Fibroblast of gingiva (primary cell): ENCODE measurements around the gene TRPM4.
"Not testable (repeated sequence)": the region's sequence is repeated elsewhere in the genome, so short reads cannot be mapped to it uniquely, and the experiment has no call there.

ENCODE experiments used
- DNase-seq: peaks from one replicate; pipeline ENCODE4 v3.0.0-alpha.2; 2011; ENCODE audit warnings: low read depth

TRPM4 gene

DNA sequence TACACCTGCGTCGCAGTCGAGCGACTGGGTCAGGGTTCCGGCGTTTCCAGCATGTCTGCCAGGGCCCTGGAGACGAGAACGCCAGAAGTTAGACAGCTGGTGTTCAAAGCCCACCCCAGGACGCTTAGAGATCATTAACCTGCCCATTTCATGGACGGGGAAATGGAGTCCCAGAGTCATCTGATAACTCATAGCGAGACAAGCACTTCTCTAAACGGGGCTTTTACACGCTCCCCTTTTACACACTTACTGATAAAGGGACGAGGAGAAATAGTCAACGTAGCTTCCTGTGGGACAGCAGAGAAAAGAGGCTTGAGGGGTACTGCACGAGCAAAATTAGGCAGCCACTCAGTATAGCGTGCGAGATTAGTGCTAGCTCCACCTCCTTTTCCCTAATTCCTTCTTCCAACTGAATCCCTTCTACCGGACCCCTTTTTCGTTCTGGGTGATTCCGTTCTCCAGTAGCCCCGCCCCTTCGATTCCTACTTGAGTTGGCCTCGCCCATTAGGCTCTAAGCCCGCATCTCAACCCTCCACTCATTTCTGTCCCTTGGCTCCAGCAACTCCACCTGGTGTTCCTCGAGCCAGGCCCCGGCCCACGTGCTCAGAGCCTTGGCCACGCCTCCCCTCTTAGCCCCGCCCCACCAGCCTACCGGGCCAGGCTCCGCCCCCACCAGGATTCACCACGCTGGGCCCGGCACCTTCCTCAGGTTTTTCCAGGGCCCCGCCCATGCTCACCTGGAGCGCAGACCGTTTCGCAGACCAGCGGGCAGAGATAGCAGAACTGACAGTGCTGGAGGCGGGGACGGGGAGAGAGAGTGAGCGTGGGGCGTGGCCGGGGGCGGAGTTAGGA lies 6.1 kb upstream of the TRPM4 start:
- DNase-seq = no peak

DNA sequence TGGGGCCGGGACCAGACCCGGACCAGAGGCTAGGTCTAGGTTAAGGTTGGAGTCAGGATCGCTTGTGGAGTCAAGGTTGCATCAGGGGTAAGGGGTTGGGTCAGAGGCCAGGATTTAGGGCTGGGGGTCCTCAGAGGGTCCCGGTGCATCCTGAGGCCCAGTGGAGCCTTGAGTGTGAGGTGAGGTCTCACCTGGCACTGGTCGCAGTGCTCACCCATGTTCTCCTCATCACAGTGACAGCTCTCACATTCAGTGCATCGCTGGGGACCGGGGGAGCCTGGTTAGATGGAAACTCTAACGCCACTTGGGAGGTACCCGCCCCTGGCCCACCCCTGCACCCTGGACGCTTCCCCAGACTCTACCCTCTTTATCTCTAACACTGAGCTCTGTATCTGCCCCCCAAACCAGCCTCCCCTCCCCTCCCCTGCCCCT lies 5.5 kb upstream of the TRPM4 start:
- no peak for DNase-seq

DNA sequence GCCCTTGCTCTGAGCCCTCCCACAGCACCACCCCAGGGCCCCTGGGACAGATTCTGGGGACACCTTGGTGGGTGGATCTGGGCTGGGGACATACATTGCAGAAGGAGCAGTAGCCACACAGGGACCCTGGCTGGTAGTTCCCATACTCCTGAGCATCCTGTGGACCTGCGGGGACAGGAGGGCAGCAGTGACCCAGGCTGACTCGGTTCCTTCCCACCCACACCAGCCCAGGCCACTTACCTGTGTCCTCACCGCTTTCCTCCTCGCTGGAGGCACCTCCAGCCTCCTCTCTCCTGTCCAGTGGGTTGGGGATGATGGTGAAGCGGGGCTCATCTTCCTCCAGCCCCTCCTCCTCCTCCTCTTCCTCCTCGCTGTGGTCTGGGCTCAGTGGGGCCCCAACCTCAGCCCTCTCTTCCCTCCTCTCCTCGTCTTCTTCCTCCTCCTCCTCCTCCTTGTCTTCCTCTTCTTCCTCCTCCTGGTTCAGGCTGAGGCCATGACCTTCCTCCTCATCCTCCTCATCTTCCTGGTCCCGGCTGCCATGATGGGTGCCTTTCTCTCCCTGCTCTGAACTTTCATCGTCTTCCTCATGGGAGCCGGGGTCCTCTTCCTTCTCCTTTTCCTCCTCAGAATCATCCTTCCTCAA lies 4.3 kb upstream of the TRPM4 start:
- no peak for DNase-seq

DNA sequence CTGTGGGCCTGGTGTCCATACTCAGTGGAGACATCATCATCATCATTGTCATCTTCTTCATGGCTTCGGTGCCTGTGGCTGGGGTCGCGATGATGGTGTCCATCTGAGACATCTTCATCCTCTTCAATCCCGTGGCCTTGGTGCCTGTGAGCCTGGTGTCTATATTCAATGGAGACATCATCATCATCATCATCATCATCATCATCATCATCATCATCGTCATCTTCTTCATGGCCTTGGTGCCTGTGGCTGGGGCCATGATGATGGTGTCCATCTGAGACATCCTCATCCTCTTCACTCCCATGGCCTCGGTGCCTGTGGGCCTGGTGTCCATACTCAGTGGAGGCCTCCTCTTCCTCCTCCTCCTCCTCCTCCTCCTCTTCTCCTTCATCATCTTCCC lies 3.3 kb upstream of the TRPM4 start:
- DNase-seq = no peak

DNA sequence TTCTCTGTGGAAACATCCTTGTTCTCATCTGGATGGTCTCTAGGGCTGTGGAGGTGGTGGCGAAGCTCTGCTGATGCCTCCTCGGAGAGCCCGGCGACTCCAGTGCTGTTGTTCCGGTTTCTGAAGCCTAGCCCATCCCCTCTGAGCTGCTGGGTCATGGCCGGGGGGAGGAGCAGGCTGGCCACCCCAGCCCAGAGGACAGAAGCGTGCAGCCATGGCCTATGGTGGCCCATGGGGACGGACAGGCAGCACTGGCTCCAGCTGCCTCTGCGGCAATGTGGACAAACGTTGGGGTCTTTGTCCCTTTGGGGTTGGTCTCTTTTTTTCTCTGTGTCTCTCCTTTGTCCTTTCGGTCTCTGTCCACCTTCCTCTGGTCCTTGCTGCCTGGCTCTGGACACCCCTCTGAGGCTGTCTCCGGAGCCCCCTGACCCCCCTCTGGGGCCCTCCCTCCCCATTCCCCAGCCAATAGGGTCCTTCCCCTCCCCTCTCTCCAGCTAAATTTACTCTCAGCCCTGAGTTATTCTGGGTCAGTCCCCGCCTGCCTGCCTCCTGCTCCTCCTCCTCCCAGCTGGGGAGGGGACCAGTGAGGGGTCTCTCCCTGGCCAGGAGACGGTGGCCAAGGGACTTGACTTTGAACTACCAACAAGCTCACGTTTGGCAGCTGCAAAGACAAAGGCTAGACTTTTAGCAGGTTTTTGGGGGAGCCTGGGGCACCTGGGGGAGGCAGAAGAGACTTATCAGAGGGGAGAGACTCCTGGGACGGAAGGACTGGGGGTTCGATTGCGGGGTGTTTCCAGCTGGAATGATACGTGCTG lies 2.4 kb upstream of the TRPM4 start, which contains the start of gene HRC:
HRC (minus strand) TSS at position 392 of the 815 bp plus-strand sequence; CDS start at position 233, 159 bp downstream.
- DNase-seq = no peak

DNA sequence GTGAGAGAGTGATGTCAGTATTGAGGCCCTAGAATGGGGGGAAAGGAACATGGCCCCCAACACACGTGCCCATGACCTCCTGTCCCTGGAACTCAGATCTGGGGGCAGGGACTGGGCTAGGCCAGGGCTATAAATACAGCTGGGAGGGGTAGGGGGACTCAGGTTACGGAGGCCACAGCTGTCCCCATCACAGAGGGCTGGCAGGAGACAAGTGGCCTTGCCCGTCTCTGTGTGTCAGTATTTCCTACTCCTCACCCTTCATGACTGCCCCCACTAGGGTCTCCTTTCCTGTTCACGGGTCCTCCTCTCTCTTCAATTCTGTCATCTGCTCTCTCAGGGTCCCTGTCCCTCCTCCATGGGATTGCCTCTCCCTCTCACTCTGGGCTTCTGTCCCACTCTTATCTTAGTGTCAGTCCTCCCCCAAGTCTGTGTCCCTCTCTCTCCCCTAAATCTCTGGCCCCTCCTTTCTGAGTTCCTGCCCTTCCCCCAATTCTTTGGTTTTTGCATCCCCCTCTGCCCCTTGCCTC lies 1.7 kb upstream of the TRPM4 start:
- no peak for DNase-seq

DNA sequence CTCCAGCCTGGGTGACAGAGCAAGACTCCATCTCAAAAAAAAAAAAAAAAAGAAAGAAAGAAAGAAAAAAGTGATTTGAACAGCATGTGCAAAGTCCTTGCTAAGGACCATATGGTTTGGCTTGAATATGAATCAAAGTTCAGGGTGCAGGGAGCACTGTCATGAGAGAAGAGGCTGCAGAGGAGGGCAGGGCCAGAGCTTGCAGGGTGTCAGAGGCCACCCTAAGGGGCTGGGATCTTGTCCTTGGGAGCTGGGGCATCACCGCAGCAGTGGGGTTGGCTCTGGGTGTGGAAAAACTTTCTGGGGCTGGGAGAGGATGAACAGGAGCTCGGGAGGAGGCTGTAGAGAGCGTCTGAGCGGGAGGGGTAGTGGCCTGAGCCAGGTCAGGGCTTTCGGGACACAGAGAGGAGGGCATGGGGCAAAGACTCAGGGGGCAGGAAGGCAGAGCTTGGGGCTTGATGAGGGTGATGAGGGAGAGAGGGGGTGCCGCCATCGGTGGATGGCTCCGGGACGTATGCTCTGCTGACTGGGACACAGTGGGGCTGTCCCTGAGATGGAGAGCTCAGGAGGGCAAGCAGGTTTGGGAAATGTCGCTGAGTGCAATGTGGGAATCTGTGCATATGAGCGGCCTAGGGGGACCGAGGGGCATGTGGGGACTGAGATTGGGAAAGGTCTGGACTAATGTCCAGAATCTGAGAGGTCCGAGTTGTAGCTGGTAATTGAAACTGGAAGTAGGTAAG lies 3.0 kb downstream of the TRPM4 start:
- no peak for DNase-seq

DNA sequence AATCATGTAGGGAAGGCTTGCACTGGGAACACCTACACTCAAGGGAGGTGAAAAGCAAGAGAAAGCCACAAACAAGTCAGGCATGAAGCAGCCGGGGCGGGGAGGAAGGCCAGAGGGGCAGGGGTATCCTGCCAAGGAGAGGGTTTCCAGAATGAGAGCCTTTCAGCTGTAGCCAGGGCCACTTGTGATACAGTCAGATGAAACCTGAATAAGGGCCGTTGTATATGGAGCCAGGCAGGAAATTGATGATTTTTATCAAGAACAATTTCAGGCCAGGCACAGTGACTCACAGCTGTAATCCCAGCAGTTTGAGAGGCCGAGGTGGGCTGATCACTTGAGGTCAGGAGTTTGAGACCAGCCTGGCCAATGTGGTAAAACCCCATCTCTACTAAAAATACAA lies 4.4 kb downstream of the TRPM4 start:
- DNase-seq = no peak

DNA sequence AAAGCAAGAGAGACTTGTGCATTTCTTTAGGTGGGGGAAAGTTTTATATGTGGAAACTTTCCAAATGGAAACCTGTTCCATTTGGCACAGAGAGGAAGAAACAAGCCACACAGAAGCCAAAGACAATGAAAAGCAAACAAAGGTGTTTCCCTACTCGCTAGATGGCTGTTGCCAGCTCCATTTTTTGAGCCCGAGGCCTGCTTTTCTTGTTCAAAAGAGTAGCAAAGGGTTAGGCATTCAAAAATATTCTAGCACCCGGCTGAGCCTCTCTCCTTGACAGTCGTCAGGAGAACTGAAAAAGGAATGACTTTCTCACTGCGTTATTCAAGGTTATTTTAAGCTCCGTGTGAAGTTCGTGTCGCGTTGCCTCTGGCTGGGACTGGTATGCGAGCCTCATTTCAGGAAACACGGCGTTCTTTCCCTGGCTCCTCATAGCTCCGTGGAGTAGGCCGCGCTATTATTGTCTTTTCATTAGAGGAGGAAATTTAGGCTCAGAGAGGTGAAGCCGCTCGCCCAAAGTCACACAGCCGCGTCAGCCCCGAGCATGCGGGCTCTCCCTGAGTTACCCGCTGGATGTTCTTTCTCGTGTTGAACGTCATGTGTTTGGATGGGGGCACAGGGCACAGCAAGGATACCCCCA lies 7.6 kb downstream of the TRPM4 start:
- no peak for DNase-seq

DNA sequence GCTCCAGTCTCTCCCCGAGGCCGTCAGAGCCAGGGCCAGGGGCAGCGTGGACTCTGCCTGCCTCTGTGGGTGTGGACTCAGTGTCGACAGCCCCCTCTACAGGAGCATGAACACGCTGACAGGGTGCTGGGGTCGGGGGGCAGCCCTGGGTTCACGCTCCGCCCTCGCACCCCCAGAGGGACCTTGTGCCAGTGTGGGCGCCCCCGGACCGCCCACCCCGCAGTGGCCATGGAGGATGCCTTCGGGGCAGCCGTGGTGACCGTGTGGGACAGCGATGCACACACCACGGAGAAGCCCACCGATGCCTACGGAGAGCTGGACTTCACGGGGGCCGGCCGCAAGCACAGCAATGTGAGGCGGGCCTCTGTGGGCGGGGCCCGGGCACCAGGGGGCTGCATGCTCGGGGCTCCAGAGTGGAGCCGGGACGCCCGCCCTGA lies 8.3 kb downstream of the TRPM4 start:
- no peak for DNase-seq

DNA sequence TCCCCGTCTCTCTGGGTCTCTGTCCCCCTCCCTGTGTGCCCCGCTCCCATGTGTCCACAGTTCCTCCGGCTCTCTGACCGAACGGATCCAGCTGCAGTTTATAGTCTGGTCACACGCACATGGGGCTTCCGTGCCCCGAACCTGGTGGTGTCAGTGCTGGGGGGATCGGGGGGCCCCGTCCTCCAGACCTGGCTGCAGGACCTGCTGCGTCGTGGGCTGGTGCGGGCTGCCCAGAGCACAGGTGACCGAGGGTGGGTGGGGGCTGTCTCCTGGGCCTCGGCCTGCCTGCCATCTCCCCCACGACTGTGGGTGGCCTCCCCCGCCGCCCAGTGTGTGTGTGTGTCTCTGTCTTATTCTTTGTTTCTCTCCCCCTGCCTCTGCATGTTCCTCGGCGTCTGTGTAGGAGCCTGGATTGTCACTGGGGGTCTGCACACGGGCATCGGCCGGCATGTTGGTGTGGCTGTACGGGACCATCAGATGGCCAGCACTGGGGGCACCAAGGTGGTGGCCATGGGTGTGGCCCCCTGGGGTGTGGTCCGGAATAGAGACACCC lies 10.3 kb downstream of the TRPM4 start:
- no peak for DNase-seq

DNA sequence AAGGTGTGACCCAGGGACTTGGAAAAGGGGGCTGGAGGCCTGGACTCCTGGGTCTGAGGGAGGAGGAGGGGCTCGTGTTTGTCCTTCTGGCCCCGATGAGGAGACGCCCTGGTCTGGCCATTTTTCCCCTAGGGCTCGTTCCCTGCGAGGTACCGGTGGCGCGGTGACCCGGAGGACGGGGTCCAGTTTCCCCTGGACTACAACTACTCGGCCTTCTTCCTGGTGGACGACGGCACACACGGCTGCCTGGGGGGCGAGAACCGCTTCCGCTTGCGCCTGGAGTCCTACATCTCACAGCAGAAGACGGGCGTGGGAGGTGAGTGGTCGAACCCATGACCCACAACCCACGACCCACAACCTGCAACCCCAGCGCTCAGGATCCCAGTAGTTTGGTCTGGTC lies 10.8 kb downstream of the TRPM4 start:
- no peak for DNase-seq

DNA sequence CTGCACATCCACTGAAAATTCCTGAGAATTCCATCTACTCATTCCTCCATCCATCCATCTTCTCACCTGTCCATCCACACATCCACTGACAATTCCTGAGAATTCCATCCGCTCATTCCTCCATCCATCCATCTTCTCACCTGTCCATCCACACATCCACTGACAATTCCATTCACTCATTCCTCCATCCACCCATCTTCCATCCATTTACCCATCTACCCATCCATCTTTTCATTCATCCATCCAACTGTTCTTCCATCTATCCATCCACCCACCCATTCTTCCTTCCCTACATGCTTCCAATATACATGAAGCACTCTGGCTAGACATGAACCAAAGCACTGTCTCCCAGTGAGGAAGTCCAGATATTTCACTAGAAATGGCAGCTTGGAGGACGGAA lies 15.6 kb downstream of the TRPM4 start:
- no peak for DNase-seq

DNA sequence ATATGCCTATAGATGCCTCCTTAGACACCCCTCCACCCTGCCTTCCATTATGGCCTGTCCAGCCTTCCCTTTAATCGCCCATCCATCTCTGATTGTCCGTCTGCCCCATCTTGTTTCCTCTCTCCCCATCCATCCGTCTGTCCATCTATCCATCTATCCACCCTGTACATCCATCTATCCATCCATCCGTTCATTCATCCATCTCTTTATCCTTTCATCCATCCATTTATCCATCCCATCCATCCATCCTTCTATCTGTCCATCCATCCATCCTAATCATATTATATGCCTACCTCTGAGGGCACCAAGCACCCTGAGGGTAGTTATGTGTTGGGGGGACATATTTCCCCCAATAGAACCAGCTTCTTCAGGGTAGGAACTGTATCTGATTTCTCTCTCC lies 23.1 kb downstream of the TRPM4 start:
- DNase-seq = no peak

DNA sequence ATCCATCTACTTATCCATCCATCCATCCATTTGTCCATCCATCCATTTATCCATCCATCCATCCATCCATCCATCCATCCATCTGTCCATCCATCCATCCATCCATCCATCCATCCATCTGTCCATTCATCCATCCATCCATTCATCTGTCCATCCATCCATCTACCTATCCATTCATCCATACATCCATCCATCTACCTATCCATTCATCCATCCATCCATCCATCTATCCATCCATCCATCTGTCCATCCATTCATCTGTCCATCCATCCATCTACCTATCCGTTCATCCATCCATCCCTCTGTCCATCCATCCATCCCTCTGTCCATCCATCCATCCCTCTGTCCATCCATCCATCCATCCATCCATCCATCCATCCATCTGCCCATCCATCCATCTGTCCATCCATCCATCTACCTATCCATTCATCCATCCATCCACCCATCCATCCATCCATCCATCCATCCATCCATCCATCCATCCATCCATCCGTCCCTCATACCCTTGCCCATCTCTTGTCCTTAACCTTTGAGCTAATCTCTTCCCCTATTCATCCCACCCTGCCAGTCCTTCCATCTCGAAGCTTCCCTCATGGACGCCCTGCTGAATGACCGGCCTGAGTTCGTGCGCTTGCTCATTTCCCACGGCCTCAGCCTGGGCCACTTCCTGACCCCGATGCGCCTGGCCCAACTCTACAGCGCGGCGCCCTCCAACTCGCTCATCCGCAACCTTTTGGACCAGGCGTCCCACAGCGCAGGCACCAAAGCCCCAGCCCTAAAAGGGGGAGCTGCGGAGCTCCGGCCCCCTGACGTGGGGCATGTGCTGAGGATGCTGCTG lies 24.6 kb downstream of the TRPM4 start:
- DNase-seq = not testable (repeated sequence)

DNA sequence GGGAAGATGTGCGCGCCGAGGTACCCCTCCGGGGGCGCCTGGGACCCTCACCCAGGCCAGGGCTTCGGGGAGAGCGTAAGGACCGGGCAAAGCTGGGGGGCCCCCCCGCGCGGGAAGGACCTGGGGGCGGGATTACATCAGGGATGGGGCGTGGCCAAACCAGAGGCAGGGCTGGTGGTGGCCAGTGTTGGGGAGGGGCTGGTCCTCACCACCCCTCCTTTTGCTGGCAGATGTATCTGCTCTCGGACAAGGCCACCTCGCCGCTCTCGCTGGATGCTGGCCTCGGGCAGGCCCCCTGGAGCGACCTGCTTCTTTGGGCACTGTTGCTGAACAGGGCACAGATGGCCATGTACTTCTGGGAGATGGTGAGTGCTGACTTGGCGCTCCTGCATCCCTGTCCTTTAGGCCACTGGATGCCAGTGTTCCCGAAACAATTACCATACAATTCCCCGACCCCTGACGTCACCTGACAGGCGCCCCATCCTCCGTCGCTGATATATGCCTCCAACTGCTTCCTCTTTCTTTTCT lies 25.3 kb downstream of the TRPM4 start:
- no peak for DNase-seq

DNA sequence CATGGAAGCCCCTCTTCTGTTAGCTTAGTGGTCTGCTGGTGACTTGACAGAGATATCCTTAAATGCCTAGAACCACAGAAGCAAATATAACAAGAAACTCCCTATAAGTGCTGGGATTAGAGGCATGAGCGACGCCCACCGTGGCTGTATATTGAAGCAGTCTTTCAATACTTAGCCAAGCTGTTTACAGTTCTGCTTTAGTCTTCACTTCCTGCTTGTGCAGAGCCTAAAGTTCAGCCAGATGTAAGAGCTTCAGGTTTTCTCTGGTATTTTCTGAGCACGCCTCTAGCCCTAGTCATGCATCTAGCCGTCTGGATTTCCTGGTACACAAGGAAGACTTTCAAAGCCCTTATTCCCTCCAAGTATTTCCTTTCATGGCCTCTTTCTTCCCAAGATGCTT lies 28.5 kb downstream of the TRPM4 start:
- no peak for DNase-seq

DNA sequence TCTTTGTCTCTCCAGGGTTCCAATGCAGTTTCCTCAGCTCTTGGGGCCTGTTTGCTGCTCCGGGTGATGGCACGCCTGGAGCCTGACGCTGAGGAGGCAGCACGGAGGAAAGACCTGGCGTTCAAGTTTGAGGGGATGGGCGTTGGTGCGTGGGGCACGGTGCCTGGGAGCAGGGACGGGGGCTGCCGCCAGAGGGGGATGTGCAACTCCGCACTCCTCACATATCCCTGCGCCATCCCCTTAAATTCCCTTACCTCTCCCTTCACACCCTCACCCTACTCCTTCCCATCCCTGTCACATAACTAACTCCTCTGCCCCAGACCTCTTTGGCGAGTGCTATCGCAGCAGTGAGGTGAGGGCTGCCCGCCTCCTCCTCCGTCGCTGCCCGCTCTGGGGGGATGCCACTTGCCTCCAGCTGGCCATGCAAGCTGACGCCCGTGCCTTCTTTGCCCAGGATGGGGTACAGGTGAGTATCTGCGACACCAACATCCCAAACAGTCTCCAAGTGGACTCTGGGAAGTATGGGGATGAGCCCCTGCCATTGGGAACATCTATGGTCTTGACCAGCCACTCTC lies 31.1 kb downstream of the TRPM4 start:
- no peak for DNase-seq

DNA sequence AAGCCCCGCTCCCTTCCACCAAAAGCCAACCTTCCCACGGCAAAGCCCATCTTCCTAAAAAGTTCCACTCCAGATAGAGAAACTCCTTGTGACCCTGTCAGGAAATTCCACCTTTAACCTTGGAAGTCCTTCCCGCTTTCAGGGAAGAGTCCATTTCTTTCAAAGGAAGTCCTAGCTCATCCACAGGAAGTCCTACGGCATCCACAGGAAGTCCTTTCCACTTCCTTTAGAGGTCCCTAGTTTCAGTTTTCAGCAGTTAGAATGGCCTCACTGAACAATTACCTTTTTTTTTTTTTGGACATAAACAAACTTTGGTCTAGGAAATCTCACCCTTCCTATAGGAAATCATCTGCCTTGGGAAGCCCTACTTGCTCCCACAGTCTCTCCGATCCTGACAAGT lies 31.7 kb downstream of the TRPM4 start:
- no peak for DNase-seq
